GM18858 (cell line): Measurements from ENCODE around the gene KIF12.

Source experiments
- ATAC-seq: cut with Tn5 transposase; IDR thresholded peaks from one replicate; pipeline ENCODE4 v1.9.1; 2021; ENCODE audit not compliant: unreplicated experiment

The KIF12 gene

GRCh38 chr9:114123031-114123977, 24.2 kb upstream of the KIF12 start:
- no peak for ATAC-seq

GRCh38 chr9:114122136-114123027, 23.3 kb upstream of the KIF12 start:
- no peak for ATAC-seq

GRCh38 chr9:114121227-114122135, 22.4 kb upstream of the KIF12 start:
- no peak for ATAC-seq

- no peak for ATAC-seq
Measured at GRCh38 chr9:114120192-114121014, 21.3 kb upstream of the KIF12 start.

GRCh38 chr9:114119242-114120191, 20.4 kb upstream of the KIF12 start:
- no peak for ATAC-seq

GRCh38 chr9:114117996-114118830, 19.1 kb upstream of the KIF12 start:
- ATAC-seq, result no peak

GRCh38 chr9:114117614-114117995, 18.5 kb upstream of the KIF12 start:
- ATAC-seq, result no peak

GRCh38 chr9:114116126-114116747, 17.1 kb upstream of the KIF12 start:
- ATAC-seq, result no peak

GRCh38 chr9:114115654-114116125, 16.6 kb upstream of the KIF12 start:
- ATAC-seq, result no peak

- ATAC-seq, result no peak
Measured at GRCh38 chr9:114114364-114114763, 15.3 kb upstream of the KIF12 start.

GRCh38 chr9:114112778-114113584, 13.9 kb upstream of the KIF12 start:
- ATAC-seq, result no peak

- no peak for ATAC-seq
Measured at GRCh38 chr9:114112325-114112724, 13.2 kb upstream of the KIF12 start.

GRCh38 chr9:114110180-114110579, 11.1 kb upstream of the KIF12 start:
- no peak for ATAC-seq

- no peak for ATAC-seq
Measured at GRCh38 chr9:114109124-114109523, 10.0 kb upstream of the KIF12 start.

GRCh38 chr9:114108016-114108833, 9.1 kb upstream of the KIF12 start:
- ATAC-seq, result no peak
